ENCODE data around the gene ESRRB. TPM values are rescaled to one million over a fixed set of nuclear protein-coding genes. Genes with fewer than 3 reads are reported as not detected.

Gene ESRRB
- total and polyA plus RNA-seq, 2 experiments from 2014 or later, result 6.6 to 11.0 TPM

- no peak for DNase-seq (ENCODE audit: low read depth in 1 of 2, low spot score in 1 of 2)
- Histone ChIP-seq H3K9me3 (ENCODE audit: low read depth) (no peaks in the 10 kb centered on the region), H3K27me3 (peaks cover 27% of the 10 kb centered on the region), H3K27ac (no peak overlapping the region), H3K4me3 (no peak overlapping the region), H3K4me1 (ENCODE audit: low read depth) (no peaks in the 10 kb centered on the region), H3K36me3 (no peaks in the 10 kb centered on the region)
- no peak for TF ChIP-seq CTCF (IDR thresholded peaks at IDR 0.05; ENCODE audit: low read depth, low read length)
Measured at GRCh38 chr14:76355771-76356170, 20.2 kb upstream of the ESRRB start.

- H3K36me3 ChIP-seq, result no peaks in the 10 kb centered on the region
- no peak overlapping the region for H3K4me3 ChIP-seq
- no peak overlapping the region for H3K27ac ChIP-seq
- no peak for TF ChIP-seq CTCF (IDR thresholded peaks at IDR 0.05; ENCODE audit: low read depth, low read length)
- no peaks in the 10 kb centered on the region for H3K9me3 ChIP-seq (ENCODE audit: low read depth)
- DNase-seq (ENCODE audit: low read depth in 1 of 2, low spot score in 1 of 2), result no peak
- peaks cover 45% of the 10 kb centered on the region for H3K27me3 ChIP-seq
- peaks cover under 1% of the 10 kb centered on the region for H3K4me1 ChIP-seq (ENCODE audit: low read depth)
Measured at GRCh38 chr14:76371066-76371465, 4.9 kb upstream of the ESRRB start.

GRCh38 chr14:76373456-76373855, 2.5 kb upstream of the ESRRB start:
- no peak for TF ChIP-seq CTCF (IDR thresholded peaks at IDR 0.05; ENCODE audit: low read depth, low read length)
- no peak overlapping the region for H3K27ac ChIP-seq
- peaks cover 69% of the 10 kb centered on the region for H3K27me3 ChIP-seq
- H3K4me3 ChIP-seq, result no peak overlapping the region
- no peaks in the 10 kb centered on the region for H3K9me3 ChIP-seq (ENCODE audit: low read depth)
- no peak for DNase-seq (ENCODE audit: low read depth in 1 of 2, low spot score in 1 of 2)
- peaks cover 14% of the 10 kb centered on the region for H3K4me1 ChIP-seq (ENCODE audit: low read depth)
- no peaks in the 10 kb centered on the region for H3K36me3 ChIP-seq

- peaks cover 14% of the 10 kb centered on the region for H3K4me1 ChIP-seq (ENCODE audit: low read depth)
- no peaks in the 10 kb centered on the region for H3K9me3 ChIP-seq (ENCODE audit: low read depth)
- no peak overlapping the region for H3K4me3 ChIP-seq
- H3K27ac ChIP-seq, result no peak overlapping the region
- no peak for DNase-seq (ENCODE audit: low read depth in 1 of 2, low spot score in 1 of 2)
- H3K36me3 ChIP-seq, result no peaks in the 10 kb centered on the region
- H3K27me3 ChIP-seq, result peaks cover 88% of the 10 kb centered on the region
- no peak for TF ChIP-seq CTCF (IDR thresholded peaks at IDR 0.05; ENCODE audit: low read depth, low read length)
Measured at GRCh38 chr14:76375484-76375883, 453 bp upstream of the ESRRB start.

GRCh38 chr14:76376409-76376877, 506 bp downstream of the ESRRB start:
- H3K36me3 ChIP-seq, result no peaks in the 10 kb centered on the region
- peak overlapping the region; percentile 41 for H3K4me3 ChIP-seq
- peaks cover 89% of the 10 kb centered on the region for H3K27me3 ChIP-seq
- H3K9me3 ChIP-seq (ENCODE audit: low read depth), result no peaks in the 10 kb centered on the region
- TF ChIP-seq CTCF (IDR thresholded peaks at IDR 0.05; ENCODE audit: low read depth, low read length), result no peak
- no peak overlapping the region for H3K27ac ChIP-seq
- peaks cover 14% of the 10 kb centered on the region for H3K4me1 ChIP-seq (ENCODE audit: low read depth)
- no peak for DNase-seq (ENCODE audit: low read depth in 1 of 2, low spot score in 1 of 2)
